SKM-1 (cell line): ENCODE results near the gene PSME1.
"Not testable (repeated sequence)": the region's sequence is repeated elsewhere in the genome, so short reads cannot be mapped to it uniquely, and the experiment has no call there.

Source experiments
- DNase-seq: peaks from one replicate; lab custom pipeline; 2025; ENCODE audit not compliant: unreplicated experiment; lab: John Stamatoyannopoulos, UW

Gene PSME1

GRCh38 chr14:24103451-24103850 is 32.5 kb upstream of the PSME1 start:
- no peak for DNase-seq

DNA sequence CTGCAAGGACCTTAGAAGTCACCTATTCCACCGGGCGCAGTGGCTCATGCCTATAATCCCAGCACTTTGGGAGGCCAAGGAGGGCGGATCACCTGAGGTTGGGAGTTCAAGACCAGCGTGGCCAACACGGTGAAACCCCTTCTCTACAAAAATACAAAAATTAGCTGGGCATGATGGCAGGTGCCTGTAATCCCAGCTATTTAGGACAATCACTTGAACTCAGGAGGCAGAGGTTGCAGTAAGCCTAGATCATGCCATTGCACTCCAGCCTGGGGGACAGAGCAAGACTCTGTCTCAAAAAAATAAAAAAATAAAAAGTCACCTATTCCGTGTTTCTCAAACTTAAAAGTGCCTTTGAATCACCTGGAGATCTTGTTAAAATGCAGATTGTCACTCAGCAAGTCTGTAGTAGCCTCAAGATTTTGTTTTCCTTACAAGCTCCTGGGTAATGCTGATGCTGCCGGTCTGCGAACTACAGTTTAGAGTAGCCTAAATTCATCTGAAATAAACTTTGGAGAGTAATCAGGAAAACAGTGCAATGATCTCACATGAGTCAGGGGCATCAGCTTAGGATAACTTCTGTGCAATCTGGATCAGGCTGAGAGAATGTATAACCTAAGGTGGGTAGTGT is 30.3 kb upstream of the PSME1 start:
- not testable (repeated sequence) for DNase-seq

- no peak for DNase-seq
These were observed 29.2 kb upstream of the PSME1 start for GRCh38 chr14:24106672-24107271.

GRCh38 chr14:24108336-24108874 is 27.6 kb upstream of the PSME1 start:
- no peak for DNase-seq

- DNase-seq, result no peak
These were observed 25.9 kb upstream of the PSME1 start for GRCh38 chr14:24110060-24110459.

GRCh38 chr14:24110523-24110922 is 25.5 kb upstream of the PSME1 start:
- DNase-seq, result no peak

GRCh38 chr14:24113379-24113800 is 22.6 kb upstream of the PSME1 start:
- DNase-seq, result no peak

- DNase-seq, result peak; percentile 51
These were observed 22.0 kb upstream of the PSME1 start for GRCh38 chr14:24113801-24114531.

- peak; percentile 92 for DNase-seq
These were observed 21.2 kb upstream of the PSME1 start, which contains the start of the genes DCAF11 and NRL for GRCh38 chr14:24114532-24115421. TSS of gene DCAF11 (plus strand) at chr14:24114777. CDS start at chr14:24115595, 818 bp downstream. TSS of gene NRL (minus strand) at chr14:24114949. CDS start at chr14:24082848, 32,101 bp downstream.

DNA sequence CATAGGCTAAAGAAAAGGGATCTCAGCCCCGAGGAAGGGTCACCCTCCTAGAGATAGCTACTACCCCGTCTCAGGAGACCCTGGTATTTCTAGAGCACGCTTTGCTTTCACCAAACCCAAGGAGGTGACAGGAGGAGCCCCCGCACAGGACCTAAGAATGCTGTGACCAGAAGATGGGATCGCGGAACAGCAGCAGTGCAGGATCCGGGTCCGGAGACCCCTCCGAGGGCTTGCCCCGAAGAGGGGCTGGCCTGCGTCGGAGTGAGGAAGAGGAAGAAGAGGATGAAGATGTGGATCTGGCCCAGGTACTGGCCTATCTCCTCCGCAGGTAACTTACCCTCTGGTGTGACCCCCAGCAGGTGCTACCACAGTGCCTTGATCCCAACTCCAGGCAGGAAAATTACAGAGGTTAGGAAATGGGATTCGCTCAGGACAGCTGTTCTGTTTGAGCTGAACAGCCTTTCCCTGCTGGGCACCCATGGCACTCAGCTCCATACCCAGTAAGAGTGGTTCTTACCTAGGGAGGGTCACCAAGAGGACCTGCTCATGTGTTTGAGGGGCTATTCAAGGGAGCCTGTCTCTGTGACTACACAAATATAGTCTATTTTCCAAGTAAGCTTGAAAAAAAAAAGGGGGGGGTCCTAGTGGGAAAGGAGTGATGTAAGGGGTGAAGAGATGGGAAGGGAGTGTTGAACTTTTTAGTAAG is 20.4 kb upstream of the PSME1 start:
- DNase-seq, result no peak

- DNase-seq, result no peak
These were observed 19.7 kb upstream of the PSME1 start for GRCh38 chr14:24116128-24116814.

DNA sequence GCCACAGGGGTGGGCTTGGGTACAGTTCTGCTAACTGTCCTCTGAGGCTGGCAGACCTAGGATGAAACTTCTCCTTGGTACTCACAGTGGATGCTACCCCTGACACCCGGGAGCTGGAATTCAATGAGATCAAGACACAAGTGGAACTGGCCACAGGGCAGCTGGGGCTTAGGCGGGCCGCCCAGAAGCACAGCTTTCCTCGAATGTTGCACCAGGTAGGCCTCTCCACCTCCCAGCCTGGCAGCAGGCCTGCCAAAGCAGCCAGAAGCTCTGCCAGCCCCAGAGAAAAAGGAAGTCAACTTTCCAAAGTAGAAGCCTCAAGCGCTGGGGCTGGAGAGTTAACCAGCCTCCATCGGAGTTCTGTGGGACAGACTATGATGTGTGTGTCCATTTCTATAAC is 18.8 kb upstream of the PSME1 start:
- no peak for DNase-seq

- DNase-seq, result no peak
These were observed 16.3 kb upstream of the PSME1 start for GRCh38 chr14:24119691-24120090.

DNA sequence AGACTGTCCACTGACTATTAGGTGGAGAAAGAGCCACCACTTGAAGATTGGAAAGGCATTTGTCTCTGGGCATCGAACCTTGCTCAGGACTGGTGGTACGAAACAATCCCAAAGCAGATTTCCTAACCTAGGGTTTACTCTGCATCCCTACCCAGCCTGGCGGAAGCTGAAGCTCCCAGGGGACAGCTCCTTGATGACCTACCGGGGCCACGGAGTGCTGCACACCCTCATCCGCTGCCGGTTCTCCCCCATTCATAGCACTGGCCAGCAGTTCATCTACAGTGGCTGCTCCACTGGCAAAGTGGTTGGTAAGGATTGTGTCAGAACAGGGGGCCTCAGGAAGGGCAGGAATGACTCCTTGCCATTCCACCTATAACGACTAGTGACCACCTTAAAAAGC is 14.8 kb upstream of the PSME1 start:
- DNase-seq, result no peak

GRCh38 chr14:24122416-24122815 is 13.6 kb upstream of the PSME1 start:
- DNase-seq, result no peak

DNA sequence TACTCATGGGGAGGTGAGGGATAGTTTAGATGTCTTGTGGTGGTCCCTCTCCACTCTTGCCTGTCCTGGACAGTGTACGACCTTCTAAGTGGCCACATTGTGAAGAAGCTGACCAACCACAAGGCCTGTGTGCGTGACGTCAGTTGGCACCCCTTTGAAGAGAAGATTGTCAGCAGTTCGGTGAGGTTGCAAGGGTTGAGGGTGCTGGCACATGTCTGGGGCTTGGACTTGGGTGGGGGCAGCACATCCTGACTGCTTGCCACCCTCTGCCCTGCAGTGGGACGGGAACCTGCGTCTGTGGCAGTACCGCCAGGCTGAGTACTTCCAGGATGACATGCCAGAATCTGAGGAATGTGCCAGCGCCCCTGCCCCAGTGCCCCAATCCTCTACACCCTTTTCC is 13.1 kb upstream of the PSME1 start:
- DNase-seq, result no peak

GRCh38 chr14:24123424-24124417 is 12.3 kb upstream of the PSME1 start:
- DNase-seq, result no peak

- no peak for DNase-seq
These were observed 9.1 kb upstream of the PSME1 start for GRCh38 chr14:24126939-24127338.
